Inflammatory macrophage (primary cell): ENCODE results near the gene CCM2L.

ENCODE experiments used
- DNase-seq, 2 donors: peaks; one replicate each; pipeline ENCODE4 v3.0.0-alpha.2; 2020 to 2022
- total RNA-seq, 18 experiments: gene quantifications; one replicate each; lab custom pipeline; 2026; ENCODE audit warnings: mixed read lengths in 6 of 18, inconsistent platforms in 2 of 18; lab: John Stamatoyannopoulos, UW

CCM2L gene
- 0 to 4.6 (median 0.16) reads per million in 18 experiments for total RNA-seq

DNA sequence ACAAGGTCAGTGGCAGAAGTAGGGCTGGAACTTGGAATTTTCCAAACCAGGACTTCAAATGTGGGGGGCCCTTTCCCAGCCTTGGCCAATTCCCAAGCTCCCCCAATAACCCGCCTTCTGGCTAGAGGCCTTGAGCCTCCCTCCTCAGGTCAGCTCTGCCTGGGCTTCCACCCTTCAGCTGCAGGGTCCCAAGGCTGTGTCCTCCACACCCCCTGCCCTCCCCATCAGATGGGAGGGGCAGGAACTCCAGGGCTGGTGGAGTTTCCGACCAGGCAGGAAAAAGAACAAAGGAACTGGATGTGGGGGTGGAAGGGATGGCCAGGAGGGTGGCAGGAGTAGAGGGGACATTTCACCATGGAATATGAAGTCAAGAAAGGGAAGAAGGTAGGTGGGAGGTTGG, at the start of gene CCM2L:
CCM2L (plus strand) TSS at position 338 of the 400 bp plus-strand sequence; CDS start at position 355, 17 bp downstream.
- DNase-seq, result no peak

- DNase-seq, result no peak
Measured at GRCh38 chr20:31962761-31963160, 47.5 kb upstream of the CCM2L start.

DNA sequence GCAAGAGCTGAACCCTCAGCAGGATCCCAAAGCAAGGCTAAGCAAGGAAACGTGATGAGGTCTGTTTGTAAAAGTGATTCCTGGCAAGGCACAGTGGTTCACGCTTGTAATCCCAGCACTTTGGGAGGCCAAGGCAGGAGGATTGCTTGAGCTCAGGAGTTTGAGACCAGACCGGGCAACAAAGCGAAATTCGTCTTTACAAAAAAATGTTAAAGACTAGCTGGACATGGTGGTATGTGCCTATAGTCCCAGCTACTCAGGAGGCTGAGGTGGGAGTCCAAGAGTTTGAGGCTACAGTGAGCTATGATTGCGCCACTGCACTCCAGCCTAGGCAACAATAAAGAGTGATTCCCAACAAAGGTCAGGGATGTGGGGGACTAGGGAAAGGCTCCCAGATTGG, 46.3 kb upstream of the CCM2L start:
- no peak for DNase-seq

GRCh38 chr20:31966991-31967655, 43.1 kb upstream of the CCM2L start:
- DNase-seq, result no peak

- DNase-seq, result peak; percentile 26 to 27
Measured at GRCh38 chr20:31967830-31968249, 42.4 kb upstream of the CCM2L start, which contains the start of gene XKR7. TSS of gene XKR7 (plus strand) at chr20:31968151. CDS start at chr20:31968176, 25 bp downstream.

DNA sequence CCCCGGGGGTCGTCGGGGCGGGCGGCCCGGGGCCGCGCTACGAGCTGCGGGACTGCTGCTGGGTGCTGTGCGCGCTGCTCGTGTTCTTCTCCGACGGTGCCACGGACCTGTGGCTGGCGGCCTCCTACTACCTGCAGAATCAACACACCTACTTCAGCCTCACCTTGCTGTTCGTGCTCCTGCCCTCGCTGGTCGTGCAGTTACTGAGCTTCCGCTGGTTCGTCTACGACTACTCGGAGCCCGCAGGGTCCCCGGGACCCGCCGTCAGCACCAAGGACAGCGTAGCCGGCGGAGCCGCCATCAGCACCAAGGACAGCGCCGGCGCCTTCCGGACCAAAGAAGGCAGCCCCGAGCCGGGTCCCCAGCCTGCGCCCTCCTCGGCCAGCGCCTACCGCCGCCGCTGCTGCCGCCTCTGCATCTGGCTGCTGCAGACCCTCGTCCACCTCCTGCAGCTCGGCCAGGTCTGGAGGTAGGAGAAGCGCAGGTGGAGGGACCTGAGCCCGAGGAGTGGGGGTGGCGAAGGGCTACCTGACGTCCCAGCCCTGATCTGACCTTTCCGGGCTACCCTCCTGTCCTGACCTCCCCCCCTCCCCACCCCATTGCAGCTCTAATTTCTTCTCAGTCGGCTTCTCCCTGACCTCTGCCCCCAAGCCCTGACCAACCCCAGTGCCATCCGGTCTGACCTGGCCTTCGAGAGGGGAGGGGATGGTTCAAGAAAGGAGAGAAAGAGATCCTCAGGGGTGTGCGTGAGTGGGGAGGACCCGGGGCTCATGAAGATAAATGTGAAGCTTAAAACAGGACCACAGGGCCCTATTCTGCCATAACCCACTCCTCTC, 41.7 kb upstream of the CCM2L start:
- DNase-seq, result peak; percentile 67 to 68

GRCh38 chr20:31969991-31970390, 40.2 kb upstream of the CCM2L start:
- no peak for DNase-seq

DNA sequence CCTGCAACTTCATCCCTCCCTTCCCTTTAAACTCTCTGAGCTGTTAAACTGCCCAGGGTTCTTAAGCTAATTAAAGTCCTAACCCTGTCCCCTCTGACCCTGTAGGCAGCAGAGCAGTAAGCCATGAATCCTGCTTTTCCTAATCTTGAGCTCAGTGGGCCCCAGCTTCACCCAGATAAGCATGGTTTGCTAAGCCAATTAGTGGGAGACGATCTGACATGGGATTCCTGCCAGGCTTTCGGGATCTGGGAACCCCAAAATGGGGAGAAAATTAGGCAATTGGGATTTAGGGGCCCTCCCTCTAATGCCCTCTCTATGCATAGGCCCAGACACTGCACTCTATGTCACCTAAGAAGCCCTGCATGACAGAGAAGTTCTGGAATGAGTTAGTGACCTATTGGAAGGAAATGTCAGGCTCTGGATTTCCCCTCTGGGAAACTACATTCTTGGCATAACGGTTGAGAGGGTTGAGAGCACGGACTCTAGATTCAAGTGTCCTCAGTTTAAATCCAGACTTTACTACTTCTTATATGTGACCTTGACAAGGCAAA, 37.7 kb upstream of the CCM2L start:
- no peak for DNase-seq

DNA sequence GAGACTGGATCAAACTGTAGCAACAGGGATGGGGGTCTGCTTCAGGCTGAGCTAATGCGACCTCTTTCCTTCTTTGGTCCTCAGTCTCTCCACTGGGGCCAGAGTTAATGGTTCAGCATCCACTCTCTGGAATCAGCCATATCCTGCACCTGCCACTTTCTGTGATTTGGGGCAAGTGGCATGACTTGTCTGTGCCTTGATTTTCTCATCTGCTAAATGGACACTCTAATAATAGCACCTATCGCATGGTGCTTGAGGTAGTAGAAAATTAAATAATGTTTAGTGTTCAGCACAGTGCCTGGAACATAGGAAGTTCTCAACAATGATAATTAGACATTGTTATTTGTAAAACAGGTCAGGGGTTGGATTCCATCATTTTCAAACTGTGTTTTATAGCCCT, 35.9 kb upstream of the CCM2L start:
- DNase-seq, result no peak

DNA sequence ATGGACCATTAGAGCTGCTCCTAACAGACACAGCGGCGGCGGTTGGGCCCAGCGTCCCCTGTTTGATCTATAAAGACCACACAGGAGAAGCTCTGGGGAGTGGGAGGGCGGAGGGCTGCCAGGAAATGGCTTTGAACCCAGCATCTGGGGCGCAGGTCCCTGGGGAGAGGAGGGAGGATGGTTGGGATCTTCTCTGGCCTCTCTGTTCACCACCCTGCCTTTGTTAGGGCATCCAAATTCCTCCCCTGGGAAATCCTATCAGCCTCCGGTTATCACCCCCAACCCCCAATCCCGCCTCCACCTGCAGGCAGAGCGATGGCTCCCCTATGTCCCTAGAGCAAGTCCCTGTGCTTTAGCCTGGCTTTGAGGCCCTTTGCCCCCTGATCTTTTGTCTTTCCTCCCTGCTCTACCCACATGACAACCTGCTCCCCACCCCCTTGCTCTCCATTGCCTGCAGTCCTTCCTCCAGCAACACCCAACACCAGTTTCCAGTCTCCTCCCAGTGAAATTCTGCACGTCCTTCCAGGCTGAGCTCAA, 35.2 kb upstream of the CCM2L start:
- no peak for DNase-seq

GRCh38 chr20:31975874-31976273, 34.4 kb upstream of the CCM2L start:
- no peak for DNase-seq

DNA sequence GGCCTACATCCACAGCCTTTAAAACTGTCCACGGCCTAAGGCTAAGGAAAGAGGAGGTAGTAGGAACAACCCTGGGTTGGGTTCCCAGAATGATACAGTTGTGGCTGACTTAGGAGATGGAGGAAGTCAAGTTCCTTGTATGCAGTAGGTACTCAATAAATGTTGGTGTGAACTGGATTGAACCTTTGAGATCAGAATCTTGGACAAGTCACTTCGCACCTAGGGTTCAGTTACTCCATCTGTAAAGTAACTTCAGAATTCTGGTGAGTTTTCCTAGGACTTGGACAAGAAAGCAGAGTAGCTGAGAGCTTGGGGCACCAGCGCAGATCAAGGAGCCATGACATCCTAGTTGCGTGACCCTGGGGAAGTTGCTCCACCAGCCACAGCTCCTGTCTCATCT, 33.2 kb upstream of the CCM2L start:
- DNase-seq, result no peak

DNA sequence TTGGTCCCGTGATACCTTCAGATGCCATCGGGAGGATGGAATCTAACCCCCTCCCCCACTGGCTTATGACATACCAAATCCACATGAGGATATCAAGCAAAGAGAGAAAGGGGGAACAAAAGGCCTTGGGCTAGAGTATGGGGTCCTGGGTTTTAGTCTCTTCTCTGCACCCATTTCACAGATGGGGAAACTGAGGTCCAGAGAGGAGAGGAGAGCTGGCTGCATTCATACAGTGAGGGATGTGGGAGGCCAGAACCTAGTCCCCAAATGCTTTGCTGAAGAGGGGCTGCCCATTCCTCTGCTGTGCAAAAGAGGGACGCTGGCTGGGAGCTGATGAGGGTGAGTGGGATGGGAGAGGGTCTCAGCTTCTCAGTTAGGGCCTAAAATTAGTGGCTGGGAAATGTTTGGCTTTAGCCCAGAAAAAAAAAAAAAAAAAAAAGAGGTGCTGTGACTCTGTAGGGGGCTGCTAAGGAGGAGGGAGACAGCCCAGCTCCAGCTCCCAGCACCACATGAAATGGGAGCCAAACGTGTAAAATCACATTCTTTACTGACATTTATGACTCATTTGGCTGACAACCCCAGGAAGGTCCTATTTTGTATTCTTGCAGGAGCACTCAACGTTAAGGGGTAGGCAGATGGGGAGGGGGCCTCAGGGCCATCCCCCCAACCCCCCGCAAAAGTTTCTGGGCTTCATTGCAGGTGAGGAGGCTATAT, 30.4 kb upstream of the CCM2L start:
- DNase-seq, result no peak

- no peak for DNase-seq
Measured at GRCh38 chr20:31981784-31982183, 28.5 kb upstream of the CCM2L start.

GRCh38 chr20:31984981-31985471, 25.2 kb upstream of the CCM2L start:
- DNase-seq, result no peak

DNA sequence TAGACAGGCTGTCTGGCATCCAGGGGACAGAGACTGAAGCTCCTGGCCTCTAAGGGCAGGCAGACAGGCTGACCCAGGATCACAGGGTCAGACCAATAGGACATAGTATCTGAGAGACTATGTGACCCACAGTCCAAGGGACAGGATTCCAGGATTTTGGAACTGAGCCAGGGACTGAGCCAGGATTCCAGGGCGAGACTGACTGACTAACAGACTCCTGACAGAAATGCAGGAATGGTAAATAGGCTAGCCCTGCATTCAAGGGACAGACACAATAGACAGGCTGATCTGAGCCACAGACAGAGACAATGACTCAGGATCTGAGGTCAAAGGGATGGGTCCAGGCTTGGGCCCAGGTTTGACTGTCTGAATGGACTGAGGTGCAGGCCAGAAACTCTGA, 22.5 kb upstream of the CCM2L start:
- no peak for DNase-seq

DNA sequence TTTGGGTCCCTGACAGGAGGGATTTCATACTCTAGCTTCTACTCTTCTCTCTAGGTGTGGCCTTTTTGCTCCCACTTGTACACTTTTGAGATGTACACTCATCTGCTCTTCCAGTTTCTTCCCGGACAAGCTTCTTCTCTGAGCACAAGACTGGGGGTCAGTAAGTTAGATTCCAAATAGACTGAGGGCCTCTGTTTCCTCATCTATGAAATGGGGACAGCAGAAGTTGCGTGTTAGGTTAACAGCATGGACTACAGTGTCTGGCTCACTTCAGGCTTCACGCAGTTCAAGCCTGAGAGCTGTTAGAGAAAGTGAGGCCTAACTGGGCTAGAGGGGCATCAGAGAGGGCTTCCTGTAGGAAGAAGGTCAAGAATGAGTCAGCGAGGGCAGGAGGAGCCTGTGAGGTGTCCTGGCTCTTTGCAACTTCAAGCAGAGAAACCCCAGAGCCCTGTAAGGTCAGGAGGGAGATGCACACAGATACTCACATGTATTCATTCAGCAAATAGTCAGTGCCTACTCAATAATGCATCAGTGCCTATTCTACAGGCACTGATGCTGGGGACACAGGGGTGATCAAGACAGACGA, 21.7 kb upstream of the CCM2L start:
- DNase-seq, result no peak

GRCh38 chr20:31989030-31989645, 21.1 kb upstream of the CCM2L start:
- DNase-seq, result no peak

DNA sequence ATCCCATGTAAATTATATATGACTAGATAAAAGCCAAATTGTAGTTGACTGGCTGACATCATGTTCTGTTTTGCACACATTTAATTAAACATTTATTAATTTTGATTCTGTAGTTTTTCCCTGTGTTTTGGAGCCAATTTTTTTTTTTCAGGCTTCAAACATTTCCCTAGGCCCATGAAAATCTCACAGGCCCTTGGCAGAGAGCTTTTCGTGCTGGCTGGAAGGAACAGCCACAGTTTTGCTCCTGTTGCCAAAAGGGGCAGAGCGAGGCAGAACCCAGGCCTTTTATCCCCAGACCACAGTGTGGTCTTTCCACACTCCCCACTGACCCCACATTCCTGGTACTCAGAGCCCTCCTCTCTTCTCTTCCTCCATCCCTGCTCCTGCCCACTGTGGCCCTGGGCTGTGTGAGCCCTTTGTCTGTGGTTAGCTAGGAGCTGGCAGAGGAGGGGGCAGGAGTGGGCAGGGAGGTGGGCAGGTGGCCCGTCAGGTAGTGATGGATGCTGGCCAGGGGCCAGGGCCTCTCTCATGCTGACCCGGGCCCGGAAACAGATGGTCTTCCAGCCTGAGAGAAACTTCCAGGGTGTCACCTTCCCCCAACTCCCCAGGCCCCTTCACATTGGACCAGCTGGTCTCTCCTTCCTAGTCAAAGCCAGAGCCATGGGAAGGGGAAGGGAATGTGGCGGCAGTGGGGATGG, 19.4 kb upstream of the CCM2L start:
- DNase-seq, result no peak

DNA sequence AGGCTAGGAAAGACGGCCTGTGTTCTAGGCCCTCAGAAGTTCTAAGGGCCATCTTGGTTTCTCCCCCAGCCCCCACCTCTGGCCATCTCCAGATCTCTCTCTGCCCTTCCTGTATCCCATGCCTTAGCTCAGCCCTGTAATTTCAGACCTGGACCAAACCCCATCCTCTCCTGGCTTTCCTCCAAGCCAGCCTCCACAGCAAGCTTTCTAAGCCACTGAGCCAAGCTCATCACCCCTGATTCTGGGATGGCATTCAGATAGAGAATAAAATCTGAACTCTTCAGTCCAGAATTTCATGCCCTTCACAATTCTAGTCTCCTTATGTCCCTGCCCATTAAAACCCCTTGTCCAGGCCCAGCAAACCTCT, 18.9 kb upstream of the CCM2L start:
- DNase-seq, result no peak

DNA sequence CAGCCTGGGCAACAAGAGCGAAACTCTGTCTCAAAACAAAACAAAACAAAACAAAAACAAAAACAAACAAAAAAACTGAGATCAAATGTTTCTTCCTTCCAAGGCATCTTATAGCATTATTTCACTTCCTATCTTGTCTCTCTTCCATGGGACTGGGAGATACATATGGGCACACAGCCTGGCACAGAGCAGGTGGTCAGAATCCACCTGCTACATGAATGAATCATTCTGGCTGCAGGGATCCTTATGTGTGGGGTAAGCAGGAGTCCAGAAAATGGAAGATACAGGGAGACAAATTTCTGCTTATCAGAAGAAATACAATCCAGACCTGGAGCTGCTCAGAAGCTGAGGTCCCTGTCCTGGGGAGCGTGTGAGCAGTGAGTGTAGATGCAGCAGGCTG, 18.2 kb upstream of the CCM2L start:
- DNase-seq, result no peak
